Spleen (tissue), 11 donors: ENCODE results near the gene DDX51. TPM values are rescaled to one million over a fixed set of nuclear protein-coding genes. Genes with fewer than 3 reads are reported as not detected.

Source experiments
- DNase-seq: peaks from one replicate; pipeline ENCODE4 v3.0.0-alpha.2; 2020
- H3K27ac ChIP-seq, 8 donors: fragments of 200-600 bp; sonication (generic) in 7 of 8; 1 replicate in 4 of 8; 2 replicates in 4 of 8; pipeline versions ENCODE4 v1.5.0 to v1.8.0; 2016 to 2021; ENCODE audit warnings: inconsistent platforms in 4 of 8, mild to moderate bottlenecking in 4 of 8, moderate library complexity in 1 of 8
- H3K27me3 ChIP-seq, 7 donors: fragments of 200-600 bp; sonication (generic) in 6 of 7; replicated peaks in 1 of 7; 1 replicate in 4 of 7; 2 replicates in 3 of 7; pipeline versions ENCODE4 v1.5.0 to v1.8.0; 2016 to 2021; ENCODE audit warnings: inconsistent platforms in 3 of 7, mild to moderate bottlenecking in 1 of 7
- H3K36me3 ChIP-seq, 6 donors: fragments of 200-600 bp; sonication (generic) in 5 of 6; 1 replicate in 4 of 6; 2 replicates in 2 of 6; pipeline versions ENCODE4 v1.5.0 to v1.8.0; 2016 to 2021; ENCODE audit warnings: inconsistent platforms in 2 of 6
- H3K4me1 ChIP-seq, 6 donors: fragments of 200-600 bp; sonication (generic) in 5 of 6; 1 replicate in 3 of 6; 2 replicates in 3 of 6; pipeline versions ENCODE4 v1.5.0 to v1.8.0; 2016 to 2021; ENCODE audit warnings: inconsistent platforms in 3 of 6
- H3K4me3 ChIP-seq, 8 donors: fragments of 200-600 bp; sonication (generic) in 7 of 8; 1 replicate in 4 of 8; 2 replicates in 4 of 8; pipeline versions ENCODE4 v1.5.0 to v1.8.0; 2016 to 2021; ENCODE audit warnings: inconsistent platforms in 4 of 8, mild to moderate bottlenecking in 4 of 8, moderate library complexity in 2 of 8
- H3K9me3 ChIP-seq, 8 donors: fragments of 200-600 bp; sonication (generic) in 7 of 8; 1 replicate in 4 of 8; 2 replicates in 4 of 8; pipeline versions ENCODE4 v1.5.0 to v1.8.0; 2016 to 2021; ENCODE audit warnings: inconsistent platforms in 4 of 8
- CTCF ChIP-seq, 11 experiments: fragments of 200-600 bp in 7 of 11; fragments of 450-650 bp in 4 of 11; sonication (generic) in 4 of 11; IDR thresholded peaks in 8 of 11; conservative IDR thresholded peaks in 3 of 11; 1 replicate in 7 of 11; 2 replicates in 4 of 11; pipeline versions ENCODE4 v1.4.0 to v1.8.0; 2016 to 2021; ENCODE audit warnings: antibody characterized with exemption in 11 of 11, inconsistent platforms in 4 of 11, mild to moderate bottlenecking in 1 of 11
- POLR2A ChIP-seq, 3 donors: fragments of 450-650 bp; IDR thresholded peaks; one replicate each; pipeline ENCODE4 v1.5.1; 2017; ENCODE audit warnings: antibody characterized with exemption in 3 of 3, mild to moderate bottlenecking in 1 of 3
- POLR2AphosphoS5 ChIP-seq, 3 donors: sonication (generic); formaldehyde crosslinking; IDR thresholded peaks; one replicate each; pipeline ENCODE4 v1.5.1; 2017; ENCODE audit warnings: antibody characterized with exemption in 3 of 3
- WGBS, 5 donors: extraction: QIAGEN DNeasy Blood & Tissue Kit in 3 of 5; methylation state at CpG; one replicate each; pipeline versions ENCODE4 v1.1.5 to v1.1.7; 2013 to 2018; 5-methylcytosine and 5-hydroxymethylcytosine counted together
- intact Hi-C: fragments of 100-400 bp; cut with DNase I; formaldehyde crosslinking; loops from one replicate; pipeline ENCODE4 v1.15.0; 2023; ENCODE audit warnings: low total_unique reads
- polyA plus RNA-seq, 3 donors: library from polyadenylated mRNA; stranded (reverse); fragments of 200-250 nt; gene quantifications; one replicate each; pipeline ENCODE4 v1.2.1, GENCODE V29; 2013
- total RNA-seq, 7 donors: library from RNA; depleted of rRNA in 3 of 7; stranded (reverse); fragments of >200 nt in 3 of 7; fragmentation: NEBNext Ultra II Directional in 4 of 7; extraction: Animal tissue kit (Norgen Biotek cat#: 25700) in 4 of 7; gene quantifications; one replicate each; pipeline versions ENCODE4 v1.1.0 to v1.2.1, GENCODE V29; 2016 to 2021
- donor health status: healthy with polysubstance abuse.
- donor health status: DM: no; HTN: no; CAD: no; lungs with moderate emphysema.
- donor health status: DM: no; HTN: no; CAD: no.
- donor health status: Bipolar disorder and iron deficiency.
- donor health status: healthy.
- donor health status: DM: no; HTN: no; CAD: no.
- donor health status: DM: yes; HTN: yes; CAD: no.

The DDX51 gene
- total and polyA plus RNA-seq, 10 donors: 16.9 to 36.0 (median 19.5) TPM

GRCh38 chr12:132175496-132176384 is 31.6 kb upstream of the DDX51 start:
- peak; percentile 72 for DNase-seq
- Histone ChIP-seq H3K9me3 (no peaks in the 10 kb centered on the region), H3K4me3 (no peak overlapping the region), H3K27me3 (peaks cover 0 to 87% (median 43%) of the 10 kb centered on the region in 7 donors), H3K4me1 (peaks cover 0 to 30% (median 8%) of the 10 kb centered on the region in 6 donors), H3K27ac (peak overlapping the region in 7 of 8 donors; percentile 9 to 69 (median 54)), H3K36me3 (no peaks in the 10 kb centered on the region)
- WGBS, 5 donors: 64 to 82% (median 81%) methylated on average over 20 to 35 of the region's 35 CpGs
- TF ChIP-seq POLR2AphosphoS5 (IDR thresholded peaks at IDR 0.05): no peak
- TF ChIP-seq CTCF (IDR thresholded peaks at IDR 0.05 in 8 of 11, conservative IDR thresholded peaks at IDR 0.05 in 3 of 11): no peak
- no peak for TF ChIP-seq POLR2A (IDR thresholded peaks at IDR 0.05)
- intact Hi-C loops: no loop called here

DNA sequence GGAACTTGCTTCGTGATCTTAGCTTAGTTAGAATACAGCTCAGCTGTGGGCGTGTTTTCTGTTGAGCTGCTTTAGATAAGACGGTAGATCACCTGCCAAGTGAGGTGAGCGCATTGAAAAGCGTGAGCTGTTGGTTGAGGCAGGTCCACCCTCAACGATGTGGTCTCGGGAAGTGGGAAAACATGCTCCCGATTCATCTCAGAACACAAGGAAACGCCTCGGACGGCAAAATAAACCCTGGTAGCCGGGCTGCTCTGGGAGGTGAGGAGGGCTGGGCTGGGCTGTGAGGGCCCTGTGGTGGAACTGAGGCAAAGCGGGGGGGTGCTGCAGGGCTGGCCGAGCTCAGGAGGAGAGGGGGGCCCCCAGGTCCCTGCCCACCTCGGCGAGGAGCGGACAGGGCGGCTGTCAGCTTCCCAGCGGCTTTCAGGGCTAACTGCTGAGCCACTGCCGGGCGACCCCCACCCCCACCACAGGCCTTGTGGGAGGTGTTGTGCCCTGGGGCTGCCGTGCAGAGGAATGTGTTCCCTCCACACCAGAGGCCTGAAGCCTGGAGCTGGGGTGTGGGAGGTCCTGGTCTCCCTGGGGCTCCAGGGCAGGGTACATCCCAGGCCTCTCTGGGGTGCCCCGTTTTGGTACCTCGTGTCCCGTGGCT is 30.8 kb upstream of the DDX51 start:
- Histone ChIP-seq H3K36me3 (no peaks in the 10 kb centered on the region), H3K4me3 (no peak overlapping the region), H3K4me1 (peaks cover 0 to 30% (median 8%) of the 10 kb centered on the region in 6 donors), H3K27ac (no peak overlapping the region), H3K9me3 (no peaks in the 10 kb centered on the region), H3K27me3 (peaks cover 0 to 95% (median 49%) of the 10 kb centered on the region in 7 donors)
- intact Hi-C loops: no loop called here
- TF ChIP-seq POLR2A (IDR thresholded peaks at IDR 0.05) (no peak), POLR2AphosphoS5 (IDR thresholded peaks at IDR 0.05) (no peak), CTCF (IDR thresholded peaks at IDR 0.05 in 8 of 11, conservative IDR thresholded peaks at IDR 0.05 in 3 of 11) (no peak)
- peak; percentile 52 for DNase-seq
- WGBS, 5 donors: 75 to 83% (median 80%) methylated on average over 18 to 25 of the region's 25 CpGs

GRCh38 chr12:132174015-132174838 is 30.1 kb upstream of the DDX51 start:
- Histone ChIP-seq H3K9me3 (no peaks in the 10 kb centered on the region), H3K27ac (no peak overlapping the region), H3K36me3 (no peaks in the 10 kb centered on the region), H3K27me3 (peaks cover 0 to 95% (median 50%) of the 10 kb centered on the region in 7 donors), H3K4me3 (no peak overlapping the region), H3K4me1 (peaks cover 0 to 30% (median 8%) of the 10 kb centered on the region in 6 donors)
- 78 to 86% (median 81%) methylated on average over 19 to 30 of the region's 30 CpGs for WGBS, 5 donors
- intact Hi-C loops: no loop called here
- TF ChIP-seq CTCF (IDR thresholded peaks at IDR 0.05 in 8 of 11, conservative IDR thresholded peaks at IDR 0.05 in 3 of 11) (no peak), POLR2AphosphoS5 (IDR thresholded peaks at IDR 0.05) (no peak), POLR2A (IDR thresholded peaks at IDR 0.05) (no peak)
- peak; percentile 65 for DNase-seq
